HG03064 (cell line): ENCODE measurements around the gene POU4F3.

ENCODE experiments used
- ATAC-seq: cut with Tn5 transposase; IDR thresholded peaks from one replicate; pipeline ENCODE4 v1.9.1; 2021; ENCODE audit warnings: low read depth; ENCODE audit not compliant: unreplicated experiment

The POU4F3 gene

DNA sequence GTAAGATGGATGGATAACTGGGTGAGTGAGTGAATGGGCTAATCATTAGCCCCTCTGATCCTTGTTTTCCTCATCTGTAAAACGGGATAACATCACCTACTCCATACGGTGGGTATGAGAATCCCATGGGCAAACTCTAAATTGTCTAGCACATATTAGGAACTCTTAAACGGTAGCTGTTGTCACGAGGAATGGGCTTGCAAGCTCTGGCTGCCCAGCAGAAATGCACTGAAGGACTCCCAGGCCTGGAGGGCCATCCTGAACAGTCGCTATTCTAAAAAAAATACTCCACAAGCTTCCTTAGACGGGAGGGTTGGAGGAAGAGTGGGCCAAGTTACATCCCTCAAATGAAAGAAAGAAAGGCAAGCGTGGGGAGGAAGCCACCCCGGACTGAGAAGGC lies 711 bp upstream of the POU4F3 start:
- ATAC-seq = no peak

DNA sequence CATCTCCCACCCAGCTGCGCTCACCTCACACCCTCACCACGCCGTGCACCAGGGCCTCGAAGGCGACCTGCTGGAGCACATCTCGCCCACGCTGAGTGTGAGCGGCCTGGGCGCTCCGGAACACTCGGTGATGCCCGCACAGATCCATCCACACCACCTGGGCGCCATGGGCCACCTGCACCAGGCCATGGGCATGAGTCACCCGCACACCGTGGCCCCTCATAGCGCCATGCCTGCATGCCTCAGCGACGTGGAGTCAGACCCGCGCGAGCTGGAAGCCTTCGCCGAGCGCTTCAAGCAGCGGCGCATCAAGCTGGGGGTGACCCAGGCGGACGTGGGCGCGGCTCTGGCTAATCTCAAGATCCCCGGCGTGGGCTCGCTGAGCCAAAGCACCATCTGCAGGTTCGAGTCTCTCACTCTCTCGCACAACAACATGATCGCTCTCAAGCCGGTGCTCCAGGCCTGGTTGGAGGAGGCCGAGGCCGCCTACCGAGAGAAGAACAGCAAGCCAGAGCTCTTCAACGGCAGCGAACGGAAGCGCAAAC lies 1.1 kb downstream of the POU4F3 start:
- ATAC-seq = no peak

DNA sequence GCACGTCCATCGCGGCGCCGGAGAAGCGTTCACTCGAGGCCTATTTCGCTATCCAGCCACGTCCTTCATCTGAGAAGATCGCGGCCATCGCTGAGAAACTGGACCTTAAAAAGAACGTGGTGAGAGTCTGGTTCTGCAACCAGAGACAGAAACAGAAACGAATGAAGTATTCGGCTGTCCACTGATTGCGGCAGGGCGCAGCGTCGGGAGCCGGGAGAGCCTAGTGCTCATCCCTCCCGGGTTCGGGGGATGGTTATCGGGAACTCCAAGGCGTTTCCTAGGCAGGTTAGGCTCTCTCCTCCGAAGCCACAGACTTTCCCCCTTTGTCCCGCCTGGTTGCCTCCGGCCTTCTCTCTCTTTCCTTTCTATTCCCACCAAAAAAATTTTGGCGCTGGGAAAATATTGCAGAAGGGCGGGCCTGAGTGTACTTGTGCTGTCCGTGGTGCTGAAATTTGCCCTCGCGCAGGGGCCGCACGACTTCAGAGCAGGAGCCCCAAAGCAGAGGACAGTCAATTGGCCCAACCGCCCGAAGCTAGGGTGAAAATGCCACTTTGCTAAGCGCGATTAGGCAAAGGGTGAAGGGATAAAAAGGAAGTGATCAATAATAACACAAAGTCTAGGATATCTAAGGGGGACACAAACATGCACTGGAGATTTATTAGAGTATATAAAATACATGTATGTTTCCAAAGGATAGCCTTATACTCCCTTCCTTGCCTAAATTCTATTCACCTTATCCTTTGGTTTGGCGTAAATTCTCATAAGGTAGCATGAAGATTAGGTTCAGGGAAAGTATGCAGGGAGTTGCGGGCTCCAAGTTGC lies 1.8 kb downstream of the POU4F3 start:
- ATAC-seq = no peak

DNA sequence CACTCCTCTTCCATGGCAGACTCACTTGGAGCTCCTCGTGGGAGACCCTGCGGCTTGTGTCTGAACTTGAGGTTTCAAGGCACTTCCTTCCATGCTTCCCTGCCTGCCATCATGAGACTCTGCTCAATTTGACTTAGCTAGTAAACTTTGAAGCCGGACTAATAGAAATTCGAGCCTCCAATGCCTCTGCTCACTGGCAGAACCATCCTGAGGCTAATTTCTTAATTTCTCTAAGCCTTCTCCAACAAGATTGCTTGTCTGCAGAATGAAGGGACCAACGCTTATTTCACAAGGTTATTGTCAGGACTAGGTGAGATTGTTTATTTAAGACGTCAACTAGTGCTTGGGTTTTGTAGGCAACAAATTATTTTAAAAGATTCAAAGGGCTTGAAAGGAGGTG lies 3.2 kb downstream of the POU4F3 start:
- no peak for ATAC-seq

DNA sequence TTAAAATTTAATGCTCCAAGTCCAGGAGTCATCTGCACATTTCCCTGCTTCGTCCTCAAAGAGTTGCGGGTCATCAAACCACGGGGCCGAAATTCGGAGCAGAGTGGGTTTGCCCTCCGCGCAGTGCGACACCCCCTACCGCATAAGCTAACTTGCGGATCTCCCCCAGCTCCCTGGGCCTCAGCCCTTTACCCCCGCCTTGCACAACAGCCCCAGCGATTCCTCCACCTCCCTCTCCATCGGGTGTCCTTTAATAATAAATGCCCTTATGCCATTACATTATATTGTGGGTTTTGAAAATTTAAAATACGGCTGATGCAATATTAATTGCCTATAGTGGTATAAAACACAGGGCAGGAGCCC lies 3.9 kb downstream of the POU4F3 start:
- no peak for ATAC-seq

DNA sequence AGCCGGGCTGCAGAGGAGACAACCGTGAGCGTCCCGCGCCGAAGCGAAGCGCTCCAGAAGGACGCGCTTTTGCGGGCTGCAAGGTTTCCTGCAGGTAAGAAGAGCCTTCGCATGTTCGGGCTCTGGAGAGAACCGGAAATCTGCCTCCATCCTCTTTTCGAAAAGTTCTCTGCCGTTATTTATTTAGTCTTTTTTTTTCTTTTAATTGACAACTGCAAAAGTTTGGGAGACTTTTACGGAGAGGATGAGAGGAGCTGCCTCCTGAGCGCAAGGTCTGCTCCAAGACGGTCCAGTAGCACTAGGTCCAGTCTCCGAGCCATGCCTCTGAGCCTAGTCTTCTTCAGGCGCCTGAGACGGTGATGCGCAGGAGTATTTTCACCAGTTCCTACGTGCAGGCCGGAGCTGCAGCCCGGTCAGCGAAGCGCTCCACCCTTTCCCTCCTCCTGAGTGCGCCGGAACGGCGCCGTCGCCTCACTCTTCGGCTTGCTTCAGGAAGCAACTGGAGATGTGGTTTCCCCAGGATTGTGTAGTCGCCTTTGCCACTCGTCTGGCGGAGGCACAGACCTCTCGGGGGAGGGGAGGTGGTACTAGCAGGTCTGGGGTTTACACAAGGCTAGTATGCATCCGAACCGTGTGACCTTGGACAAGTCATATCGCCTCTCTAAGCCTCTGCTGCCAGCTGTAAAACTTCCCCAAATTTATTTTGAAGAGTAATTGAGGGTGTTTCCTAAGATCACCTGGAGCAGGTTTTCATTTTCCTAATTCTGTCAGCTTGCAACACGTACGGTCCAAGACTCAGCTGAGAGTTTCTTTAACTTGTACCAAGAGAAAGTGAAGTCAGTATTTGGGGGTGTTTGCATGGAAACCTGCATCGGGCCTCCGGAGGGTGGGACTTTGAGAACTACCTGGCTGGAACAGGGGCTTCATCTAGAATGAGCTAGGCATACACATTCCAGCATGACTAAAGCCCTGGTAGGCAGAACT lies 4.5 kb downstream of the POU4F3 start:
- no peak for ATAC-seq

DNA sequence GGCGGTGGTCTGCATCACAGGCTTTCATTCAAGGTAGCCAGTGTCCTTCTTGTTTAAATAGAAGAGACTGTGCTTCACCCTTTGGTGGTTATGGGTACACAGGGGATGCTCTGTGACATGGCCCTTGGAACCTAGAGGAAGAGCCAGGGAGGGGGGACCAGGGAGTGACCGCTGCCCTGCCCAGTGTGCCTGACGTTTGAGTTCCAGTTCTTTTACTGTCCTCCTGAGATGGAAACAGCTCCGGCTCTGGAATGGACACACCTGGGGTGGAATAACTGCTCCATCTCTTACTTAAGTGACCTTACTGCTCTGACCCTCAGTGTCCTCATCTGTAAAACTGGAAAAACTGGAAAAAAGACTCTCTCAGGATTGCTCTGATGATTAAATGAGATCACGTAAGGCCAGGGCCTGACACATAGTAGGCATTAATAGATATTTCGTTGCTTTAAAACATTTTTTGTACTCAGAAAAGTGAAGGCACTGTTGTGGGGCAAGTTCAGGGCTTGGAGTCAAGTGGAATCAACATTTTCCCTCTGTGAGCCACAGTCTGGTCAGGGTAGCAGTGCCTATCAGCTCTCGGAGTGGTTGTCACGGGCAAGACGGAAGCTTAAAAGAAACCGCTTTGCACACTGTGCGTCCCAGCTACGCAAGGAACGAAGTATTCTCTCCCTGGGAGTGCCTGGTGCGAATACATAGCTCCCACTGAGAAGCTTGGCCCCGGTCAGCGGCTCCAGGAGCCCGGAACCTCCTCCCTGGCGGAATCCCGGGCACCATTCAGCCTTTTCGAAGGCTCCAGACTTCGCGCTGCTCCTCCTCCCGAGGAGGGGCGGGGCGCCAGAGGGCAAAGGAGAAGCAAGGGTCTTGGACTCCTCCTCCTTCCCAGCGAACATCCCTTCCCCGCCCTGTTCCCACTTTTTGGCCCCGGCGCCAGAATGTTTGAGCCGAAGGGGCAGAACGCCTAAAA lies 5.8 kb downstream of the POU4F3 start:
- ATAC-seq = no peak

DNA sequence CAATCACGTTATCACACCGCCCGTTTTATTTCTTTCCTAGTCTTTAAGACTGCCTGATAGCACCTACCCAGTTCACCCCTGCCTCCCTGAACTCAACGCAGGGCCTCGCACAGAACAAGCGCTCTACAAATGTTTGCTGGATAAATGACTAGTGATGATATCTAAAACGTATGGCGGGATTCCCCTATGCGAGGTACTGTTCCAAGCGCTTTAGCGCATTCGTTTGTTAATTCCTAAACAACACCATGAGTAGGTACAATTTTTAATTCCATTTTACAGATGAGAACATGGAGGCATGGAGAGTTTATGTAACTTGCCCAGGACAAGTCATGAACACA lies 6.6 kb downstream of the POU4F3 start:
- no peak for ATAC-seq

DNA sequence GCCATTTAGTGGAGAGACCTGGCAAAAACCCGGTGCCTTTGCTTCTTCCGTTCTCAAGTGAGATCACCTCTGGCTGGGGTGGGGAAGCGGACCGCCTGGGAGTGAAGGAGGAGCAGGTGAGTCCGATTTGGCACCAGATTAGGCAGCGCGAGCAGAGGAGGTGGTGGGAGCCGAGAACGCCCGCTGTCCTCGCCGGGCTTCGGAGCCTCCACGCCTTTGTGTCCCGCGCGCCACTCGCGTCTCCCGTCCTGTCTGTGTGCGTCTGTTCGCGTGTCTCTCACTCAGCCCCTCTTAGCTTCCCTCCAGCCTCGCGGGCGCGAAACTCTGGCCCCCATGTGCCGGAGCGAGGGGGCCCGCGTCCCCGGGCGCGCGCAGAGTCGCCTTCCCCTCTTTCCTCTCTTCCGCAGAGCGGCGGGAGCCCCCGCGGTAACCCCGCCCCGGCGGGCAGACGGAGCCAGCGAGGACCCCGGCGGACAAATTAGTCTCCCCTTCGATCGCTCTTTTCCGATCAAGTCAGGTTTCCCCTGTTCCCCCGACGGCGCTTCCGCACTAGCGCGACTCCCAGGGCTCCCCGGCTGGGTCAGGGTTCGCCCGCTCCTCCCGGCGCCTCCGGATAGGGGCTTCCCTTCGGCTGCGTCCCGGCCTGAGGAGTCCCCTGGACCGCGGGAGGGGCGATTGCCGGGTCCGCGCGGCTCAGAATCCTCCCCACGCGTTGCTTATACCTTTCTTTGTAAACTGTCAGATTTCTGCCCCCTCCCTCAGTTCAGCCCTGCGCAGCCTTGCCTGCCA lies 7.1 kb downstream of the POU4F3 start:
- no peak for ATAC-seq

DNA sequence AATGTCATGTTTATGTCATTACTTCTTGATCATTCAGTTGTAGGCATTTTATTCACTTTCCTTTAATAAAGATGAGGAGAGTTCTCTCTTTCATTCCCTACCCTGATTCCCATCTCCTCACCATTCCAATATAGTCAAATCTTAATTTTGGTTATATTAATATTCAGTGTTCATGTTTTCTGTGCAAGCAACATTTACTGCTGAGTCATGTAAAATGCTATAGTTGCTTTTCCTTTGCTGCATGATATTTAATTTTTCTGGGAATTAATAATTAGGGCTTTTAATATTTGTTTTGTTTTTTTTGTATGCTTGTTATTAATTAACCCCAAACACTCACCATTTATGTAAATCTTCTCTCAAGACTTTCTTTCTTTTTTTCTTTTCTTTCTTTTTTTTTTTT lies 18.5 kb downstream of the POU4F3 start:
- no peak for ATAC-seq

DNA sequence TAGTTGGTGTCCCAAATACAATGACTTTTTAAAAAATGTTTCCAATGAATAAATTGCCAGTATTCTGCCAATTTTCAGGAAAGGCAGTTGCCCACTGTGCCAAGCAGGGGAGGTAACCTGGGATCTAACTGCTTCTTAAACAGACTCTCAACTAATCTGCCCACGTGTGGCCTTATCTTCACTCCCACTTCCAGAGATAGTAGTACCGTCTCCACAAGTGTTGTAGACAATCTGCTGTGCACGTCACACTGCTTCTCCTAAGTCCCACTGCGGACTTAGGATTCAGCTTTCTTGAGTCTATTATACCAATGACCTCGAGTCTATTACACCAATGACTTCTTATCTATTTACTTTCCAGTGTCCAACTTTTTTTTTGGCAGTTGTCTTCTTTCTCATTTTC lies 21.2 kb downstream of the POU4F3 start:
- no peak for ATAC-seq

DNA sequence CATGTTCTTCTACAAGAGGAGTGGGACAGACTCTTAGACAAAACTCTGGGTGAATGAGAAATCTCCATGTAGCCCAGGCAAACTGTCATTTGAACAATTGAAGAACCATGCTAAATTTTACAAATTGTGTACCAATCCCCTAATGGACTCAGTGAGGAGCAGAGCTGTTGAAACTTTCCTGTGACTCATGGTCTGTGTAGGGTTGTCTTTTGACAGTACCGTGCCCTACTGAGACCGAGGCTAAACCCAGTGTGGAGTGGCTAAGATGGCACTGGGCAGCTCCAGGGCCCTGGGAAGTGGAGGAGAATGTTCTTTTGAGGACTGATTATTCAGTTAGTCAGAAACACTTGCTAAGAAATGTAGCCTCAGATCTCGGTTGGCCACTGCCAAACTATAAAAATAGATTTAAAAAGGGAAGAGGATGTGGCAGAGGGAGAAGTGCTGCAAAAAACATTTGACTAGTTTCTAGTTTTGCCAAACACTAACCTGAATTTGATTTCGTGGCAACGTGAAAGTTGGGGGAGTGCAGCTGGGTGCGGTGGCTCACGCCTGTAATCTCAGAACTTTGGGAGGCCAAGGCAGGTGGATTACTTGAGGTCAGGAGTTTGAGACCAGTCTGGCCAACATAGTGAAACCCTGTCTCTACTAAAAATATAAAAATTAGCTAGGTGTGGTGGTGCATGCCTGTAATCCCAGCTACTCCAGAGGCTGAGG lies 24.7 kb downstream of the POU4F3 start:
- no peak for ATAC-seq

DNA sequence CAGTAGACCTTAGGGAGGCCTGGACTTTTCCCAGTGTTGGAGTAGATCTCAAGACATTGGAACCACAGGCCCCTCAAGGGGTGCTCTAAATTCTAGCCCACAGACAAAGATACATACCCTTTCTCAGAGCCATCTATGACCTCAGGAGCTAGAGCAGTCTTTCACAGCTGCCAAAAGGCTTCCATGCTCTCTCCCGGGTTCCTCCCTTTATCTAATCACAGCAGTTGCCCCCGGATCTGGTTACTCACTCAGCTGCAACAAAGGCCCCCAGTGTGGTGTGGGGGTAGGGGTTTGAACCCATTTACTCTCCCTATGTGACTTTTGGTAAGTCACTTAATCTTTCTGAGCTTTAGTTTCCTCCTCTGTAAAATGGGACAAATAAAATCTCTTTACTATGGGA lies 27.0 kb downstream of the POU4F3 start:
- ATAC-seq = no peak

DNA sequence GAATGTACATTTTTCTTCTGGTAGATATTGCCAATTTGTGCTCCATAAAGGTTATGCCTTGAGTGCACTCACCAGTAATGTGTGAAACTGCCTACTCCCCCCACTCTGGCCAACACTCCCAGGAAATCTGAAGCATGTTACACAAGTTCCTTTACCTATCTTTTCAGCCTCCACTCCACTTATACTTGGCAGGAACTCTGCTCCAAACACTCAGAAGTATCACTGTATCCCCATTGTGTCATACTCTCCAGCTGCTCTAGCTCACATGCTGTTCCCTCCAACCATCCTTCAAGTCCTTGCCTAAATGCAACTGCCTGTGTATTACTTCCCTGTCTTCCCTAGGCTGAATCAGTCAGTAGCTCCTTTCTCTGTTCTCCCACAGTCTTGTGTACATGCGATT lies 28.3 kb downstream of the POU4F3 start:
- no peak for ATAC-seq

DNA sequence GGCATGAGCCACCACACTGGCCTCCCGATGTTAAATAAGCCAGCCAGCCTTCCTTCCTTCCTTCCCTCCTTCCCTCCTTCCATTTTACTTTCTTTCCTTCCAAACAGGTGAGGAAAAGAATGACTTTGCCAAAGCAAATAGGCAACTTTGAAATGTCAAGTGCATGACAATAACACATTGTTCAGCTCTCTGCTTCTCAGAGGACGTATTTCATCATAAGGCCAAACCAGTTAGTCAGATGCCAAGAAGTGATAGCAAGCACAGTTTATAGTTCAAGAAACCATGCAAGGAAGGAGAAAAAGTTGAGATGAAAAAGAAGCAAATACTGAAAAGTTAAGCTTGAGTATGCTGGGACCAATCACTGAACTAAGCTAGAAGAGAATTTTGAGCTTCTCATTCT lies 29.5 kb downstream of the POU4F3 start:
- no peak for ATAC-seq

DNA sequence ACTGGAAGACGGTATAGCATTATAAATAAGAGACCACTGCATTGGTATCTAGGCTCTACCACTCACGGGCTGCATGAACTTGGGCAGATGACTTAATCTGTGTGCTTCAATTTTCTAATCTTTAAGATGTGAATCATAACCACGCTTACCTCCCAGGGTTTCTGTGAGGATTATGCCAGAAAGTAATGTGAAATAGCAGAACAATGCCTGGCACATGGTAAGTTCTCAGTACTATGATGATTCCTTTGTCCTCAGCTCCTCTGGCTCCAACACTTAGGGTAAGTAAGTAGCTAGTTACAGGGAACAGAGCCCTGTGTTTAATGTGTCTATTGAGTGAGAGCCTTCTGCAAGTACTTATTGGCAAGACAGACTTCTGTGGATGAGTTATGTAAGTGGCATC lies 31.1 kb downstream of the POU4F3 start:
- no peak for ATAC-seq

DNA sequence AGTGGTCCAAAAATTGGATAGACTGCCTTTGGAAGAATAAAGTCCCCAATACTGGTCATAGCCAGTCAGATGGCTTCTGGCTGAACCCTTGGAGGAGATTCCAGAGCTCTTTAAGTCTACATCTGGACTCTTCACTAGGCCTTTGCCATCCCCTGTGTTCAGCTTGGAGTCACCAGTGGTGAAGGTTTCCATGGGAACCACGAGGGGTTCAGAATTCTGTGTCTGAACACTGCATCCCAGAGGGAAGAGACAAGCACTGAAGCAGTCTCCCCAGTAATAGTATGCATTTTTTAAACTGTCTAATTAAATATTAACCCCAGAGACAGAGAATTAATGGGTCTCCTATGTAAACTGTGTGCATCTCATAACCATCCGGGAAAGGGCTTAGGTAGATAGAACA lies 38.2 kb downstream of the POU4F3 start:
- no peak for ATAC-seq

DNA sequence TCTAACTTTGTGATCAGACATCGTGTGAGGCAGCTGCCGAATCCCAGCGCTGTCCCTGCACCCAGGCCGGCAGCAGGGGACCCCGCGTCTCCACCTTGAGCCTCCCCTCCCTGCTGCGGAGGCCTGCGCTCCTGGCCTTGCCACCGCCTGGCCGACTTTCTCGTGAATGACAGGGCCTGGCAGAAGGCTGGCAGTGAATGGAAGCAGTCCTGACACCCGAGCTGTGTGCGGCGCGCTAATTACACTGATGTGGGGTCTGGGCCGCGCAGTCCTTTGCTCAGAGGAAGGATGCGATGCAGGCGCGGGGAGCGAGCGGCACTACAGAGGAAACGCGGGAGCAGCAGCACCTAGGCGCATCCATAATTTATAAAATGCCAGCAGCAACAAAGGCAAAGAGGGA lies 40.3 kb downstream of the POU4F3 start:
- ATAC-seq = no peak

DNA sequence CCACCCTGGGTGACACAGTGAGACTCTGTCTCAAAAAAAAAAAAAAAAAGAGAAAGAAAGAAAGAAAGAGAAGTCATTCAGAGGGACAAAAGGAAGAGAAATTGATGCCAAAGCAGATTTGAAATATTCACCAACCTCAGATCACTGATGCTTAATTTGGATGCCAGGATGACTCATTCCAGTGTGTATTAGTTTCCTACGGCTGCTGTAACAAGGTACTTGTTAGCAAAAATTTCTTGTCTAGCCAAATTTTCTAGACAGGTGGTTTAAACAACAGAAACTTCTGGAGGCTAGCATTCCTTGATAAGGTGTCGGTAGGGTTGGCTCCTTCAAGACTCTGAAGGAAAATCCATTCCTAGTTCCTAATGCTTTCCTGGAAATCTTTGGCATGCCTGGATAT lies 42.1 kb downstream of the POU4F3 start:
- ATAC-seq = no peak
